GM19099 (cell line): ENCODE measurements around the gene GNAS.

Source experiments
- POLR2A ChIP-seq: IDR thresholded peaks from 3 replicates; pipeline ENCODE4 v1.6.1; 2011; ENCODE audit warnings: low read depth; ENCODE audit not compliant: insufficient read length; ENCODE audit errors: extremely low read depth

GNAS gene

GRCh38 chr20:58852543-58853271 lies at the start of gene GNAS:
Gene GNAS, plus strand, starts transcription at chr20:58852716.
- TF ChIP-seq POLR2A: no peak

- no peak for TF ChIP-seq POLR2A
Measured at GRCh38 chr20:58803533-58803932, 49.0 kb upstream of the GNAS start.

- no peak for TF ChIP-seq POLR2A
Measured at GRCh38 chr20:58807801-58808200, 44.7 kb upstream of the GNAS start.

- TF ChIP-seq POLR2A: no peak
Measured at GRCh38 chr20:58808271-58809046, 44.1 kb upstream of the GNAS start.

GRCh38 chr20:58810116-58810878 lies 42.2 kb upstream of the GNAS start:
- TF ChIP-seq POLR2A: no peak

GRCh38 chr20:58810879-58811250 lies 41.7 kb upstream of the GNAS start:
- no peak for TF ChIP-seq POLR2A

- no peak for TF ChIP-seq POLR2A
Measured at GRCh38 chr20:58811334-58811733, 41.2 kb upstream of the GNAS start.

GRCh38 chr20:58813369-58813768 lies 39.1 kb upstream of the GNAS start:
- no peak for TF ChIP-seq POLR2A

GRCh38 chr20:58815448-58815847 lies 37.1 kb upstream of the GNAS start:
- no peak for TF ChIP-seq POLR2A

- no peak for TF ChIP-seq POLR2A
Measured at GRCh38 chr20:58816051-58816450, 36.5 kb upstream of the GNAS start.

GRCh38 chr20:58816957-58817651 lies 35.4 kb upstream of the GNAS start:
- TF ChIP-seq POLR2A: no peak

- TF ChIP-seq POLR2A: no peak
Measured at GRCh38 chr20:58817748-58818147, 34.8 kb upstream of the GNAS start.

- TF ChIP-seq POLR2A: no peak
Measured at GRCh38 chr20:58818586-58819285, 33.8 kb upstream of the GNAS start.

- no peak for TF ChIP-seq POLR2A
Measured at GRCh38 chr20:58819921-58820320, 32.6 kb upstream of the GNAS start.
